ENCODE results near the gene RAPGEF1. TPM values are rescaled to one million over a fixed set of nuclear protein-coding genes. Genes with fewer than 3 reads are reported as not detected.

The RAPGEF1 gene
- total RNA-seq, 2 donors from 2014 or later = 170 to 175 TPM

DNA sequence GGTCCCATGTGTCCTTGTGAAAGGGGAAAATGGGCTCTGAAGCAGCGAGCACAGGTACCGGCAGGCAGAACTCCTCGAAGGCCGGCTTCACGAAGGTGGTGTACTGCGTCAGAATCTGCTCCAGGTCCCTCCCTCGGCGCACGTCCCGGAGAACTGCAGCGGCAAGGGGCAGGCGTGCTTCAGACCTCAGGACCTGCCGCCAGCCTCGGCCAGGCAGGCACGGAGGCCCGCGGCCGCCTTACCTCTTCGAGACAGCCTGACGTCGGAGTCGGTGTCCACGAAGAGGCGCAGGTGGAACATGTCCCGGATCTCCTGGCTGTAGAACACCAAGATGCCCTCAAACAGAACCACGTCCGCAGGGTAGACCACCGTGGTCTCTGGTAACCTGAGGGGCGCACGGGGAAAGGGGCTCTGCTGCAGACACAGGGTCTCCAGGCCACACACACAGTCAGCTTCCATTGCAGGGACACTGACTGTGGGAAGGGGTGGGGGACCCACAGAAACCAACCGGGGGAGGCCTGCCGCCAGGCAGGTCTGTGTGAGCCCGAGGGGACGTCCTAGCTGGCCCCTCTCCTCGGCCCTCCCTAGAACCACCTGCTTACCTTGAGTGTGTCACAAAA lies 210.9 kb downstream of the RAPGEF1 start:
- Mint-ChIP-seq H3K9me3 (no peaks in the 10 kb centered on the region), H3K27ac (no peak overlapping the region), H3K36me3 (ENCODE audit: insufficient read depth in 2 of 2) (peaks cover 0 to 2% of the 10 kb centered on the region in 2 donors), H3K4me3 (peak overlapping the region in 1 of 2 donors; percentile 24), H3K4me1 (ENCODE audit: low read depth) (peaks cover 17% of the 10 kb centered on the region), H3K27me3 (ENCODE audit: low read depth) (no peaks in the 10 kb centered on the region)
- DNase-seq (no peak), ATAC-seq (replicated peaks in 1 of 2) (no peak)

DNA sequence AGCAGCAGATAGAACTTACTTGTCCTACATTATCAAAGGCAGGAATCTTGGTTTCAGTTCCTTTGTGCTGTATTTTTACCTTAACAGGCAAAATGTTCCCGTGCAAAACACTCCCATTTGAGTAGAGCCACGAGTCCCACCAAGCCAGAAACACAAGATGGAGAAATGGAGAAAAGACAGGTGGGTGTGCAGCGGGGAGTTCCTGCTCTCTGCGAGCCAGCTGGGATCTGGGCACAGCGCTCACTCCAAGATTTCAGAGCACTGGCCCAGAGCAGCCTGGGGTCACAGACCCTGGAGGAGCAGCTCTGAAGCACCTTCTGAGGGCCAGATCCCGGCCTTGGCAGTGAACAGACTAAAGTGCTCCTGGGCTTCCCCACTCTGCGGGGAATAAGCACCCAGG lies 211.7 kb downstream of the RAPGEF1 start:
- no peak for ATAC-seq (replicated peaks in 1 of 2)
- Mint-ChIP-seq H3K27me3 (ENCODE audit: low read depth) (no peaks in the 10 kb centered on the region), H3K4me1 (ENCODE audit: low read depth) (peaks cover 13% of the 10 kb centered on the region), H3K27ac (no peak overlapping the region), H3K9me3 (no peaks in the 10 kb centered on the region), H3K4me3 (peak overlapping the region in 1 of 2 donors; percentile 36), H3K36me3 (ENCODE audit: insufficient read depth in 2 of 2) (peaks cover 0 to 2% of the 10 kb centered on the region in 2 donors)
- no peak for DNase-seq

Other genes with a start within 250 kb of the RAPGEF1 start
- gene POMT1, start 237.2 kb downstream of the RAPGEF1 start, total RNA-seq = 10 to 100 TPM; 47.3 to 52.1 TPM
- gene UCK1, start 208.8 kb downstream of the RAPGEF1 start, total RNA-seq = 10 to 100 TPM; 19.2 to 29.7 TPM
- gene PRRT1B, start 194.6 kb downstream of the RAPGEF1 start, total RNA-seq = not detected